ENCODE data around the gene CALML5. TPM values are rescaled to one million over a fixed set of nuclear protein-coding genes. Genes with fewer than 3 reads are reported as not detected.
A peak's percentile ranks its signal among the peaks of the same experiment; 100 is the strongest.

Gene CALML5
- total and polyA plus RNA-seq, 5 experiments from 2014 or later: not detected

- H3K9me3 Mint-ChIP-seq: no peaks in the 10 kb centered on the region
- ATAC-seq: no peak
- POLR2A ChIA-PET: no interaction called here
- H3K27me3 Mint-ChIP-seq: peaks cover 0 to 3% (median 0%) of the 10 kb centered on the region in 5 donors
- no peaks in the 10 kb centered on the region for H3K36me3 Mint-ChIP-seq
- H3K4me3 Mint-ChIP-seq: no peak overlapping the region
- DNase-seq: peak in 1 of 10 donors; percentile 57
- H3K4me1 Mint-ChIP-seq: peaks cover 0 to 2% (median 0%) of the 10 kb centered on the region in 4 donors
- peak overlapping the region in 2 of 10 donors; percentile 65 to 66 for H3K27ac Mint-ChIP-seq
These were observed 31.6 kb upstream of the CALML5 start for GRCh38 chr10:5530846-5531557.

- POLR2A ChIA-PET: no interaction called here
These were observed 31.0 kb upstream of the CALML5 start for GRCh38 chr10:5530412-5530806.

GRCh38 chr10:5529702-5530411 lies 30.5 kb upstream of the CALML5 start:
- Mint-ChIP-seq H3K4me1 (peaks cover 0 to 2% (median 0%) of the 10 kb centered on the region in 4 donors), H3K27ac (no peak overlapping the region), H3K36me3 (no peaks in the 10 kb centered on the region), H3K4me3 (no peak overlapping the region), H3K9me3 (no peaks in the 10 kb centered on the region), H3K27me3 (peaks cover 0 to 3% (median 0%) of the 10 kb centered on the region in 5 donors)
- ATAC-seq (no peak), DNase-seq (peak in 1 of 10 donors; percentile 22)
- POLR2A ChIA-PET: no interaction called here

More at GRCh38 chr10:5530412-5530806, 31.0 kb upstream of the CALML5 start:
- ATAC-seq: no peak
- H3K27ac Mint-ChIP-seq: no peak overlapping the region
- H3K36me3 Mint-ChIP-seq: no peaks in the 10 kb centered on the region
- H3K4me3 Mint-ChIP-seq: no peak overlapping the region
- no peaks in the 10 kb centered on the region for H3K9me3 Mint-ChIP-seq
- H3K27me3 Mint-ChIP-seq: peaks cover 0 to 3% (median 0%) of the 10 kb centered on the region in 5 donors
- peaks cover 0 to 2% (median 0%) of the 10 kb centered on the region in 4 donors for H3K4me1 Mint-ChIP-seq
- peak in 1 of 10 donors; percentile 14 for DNase-seq

DNA sequence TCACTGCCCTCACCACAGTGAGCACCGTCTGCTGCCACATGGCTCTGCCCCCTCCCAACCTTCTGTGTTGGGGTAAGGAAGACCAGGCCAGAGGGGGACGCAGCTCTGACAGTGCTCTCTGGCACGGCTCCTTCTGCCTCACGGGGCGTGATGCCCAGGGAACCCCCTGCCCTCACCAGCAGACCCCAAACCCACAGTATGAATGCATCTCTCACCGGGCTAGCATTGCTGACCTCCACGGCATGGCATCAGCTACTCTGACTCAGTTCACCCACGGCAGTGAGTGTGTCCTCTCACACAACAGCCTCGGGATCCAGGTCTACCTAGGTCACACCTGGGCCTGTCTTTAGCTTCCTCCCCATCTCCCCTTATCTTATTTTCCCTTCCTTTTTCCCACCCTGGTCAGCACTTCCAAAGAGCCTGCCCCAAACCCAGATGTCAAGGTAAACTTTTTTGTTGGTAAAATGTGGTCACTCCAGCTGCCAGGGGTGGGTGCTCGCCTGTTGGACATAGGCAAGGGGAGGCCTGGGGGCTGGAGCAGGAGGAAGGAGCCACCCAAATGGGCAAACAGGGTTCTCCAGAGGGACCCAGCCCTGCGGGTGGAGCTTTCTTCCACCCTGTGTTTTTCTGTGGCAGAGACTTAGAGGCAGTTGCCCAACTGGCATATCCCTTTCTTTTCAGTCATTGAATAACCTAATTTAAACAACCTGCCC lies 29.8 kb upstream of the CALML5 start:
- POLR2A ChIA-PET: interaction anchor here (0.6 kb wide), 1 partner anchor 33 kb away, joined by 3 read pairs; no protein-coding TSS in a partner anchor

GRCh38 chr10:5527332-5528200 lies 28.2 kb upstream of the CALML5 start:
- H3K27ac Mint-ChIP-seq: no peak overlapping the region
- DNase-seq: peak in 1 of 10 donors; percentile 21
- H3K9me3 Mint-ChIP-seq: no peaks in the 10 kb centered on the region
- H3K4me1 Mint-ChIP-seq: peaks cover 0 to 4% (median 0%) of the 10 kb centered on the region in 4 donors
- POLR2A ChIA-PET: interaction anchor here (0.9 kb wide), 1 partner anchor 22 kb away, joined by 3 read pairs; no protein-coding TSS in a partner anchor
- H3K27me3 Mint-ChIP-seq: no peaks in the 10 kb centered on the region
- no peak for ATAC-seq
- no peak overlapping the region for H3K4me3 Mint-ChIP-seq
- no peaks in the 10 kb centered on the region for H3K36me3 Mint-ChIP-seq

More for the DNA sequence above, 29.8 kb upstream of the CALML5 start:
- no peaks in the 10 kb centered on the region for H3K9me3 Mint-ChIP-seq
- DNase-seq: peak in 1 of 10 donors; percentile 21
- H3K4me3 Mint-ChIP-seq: peak overlapping the region in 1 of 10 donors; percentile 26
- H3K27ac Mint-ChIP-seq: no peak overlapping the region
- ATAC-seq: no peak
- peaks cover 0 to 4% (median 0%) of the 10 kb centered on the region in 4 donors for H3K4me1 Mint-ChIP-seq
- peaks cover 0 to 3% (median 0%) of the 10 kb centered on the region in 5 donors for H3K27me3 Mint-ChIP-seq
- no peaks in the 10 kb centered on the region for H3K36me3 Mint-ChIP-seq

GRCh38 chr10:5526691-5527331 lies 27.4 kb upstream of the CALML5 start:
- no peak overlapping the region for H3K27ac Mint-ChIP-seq

DNA sequence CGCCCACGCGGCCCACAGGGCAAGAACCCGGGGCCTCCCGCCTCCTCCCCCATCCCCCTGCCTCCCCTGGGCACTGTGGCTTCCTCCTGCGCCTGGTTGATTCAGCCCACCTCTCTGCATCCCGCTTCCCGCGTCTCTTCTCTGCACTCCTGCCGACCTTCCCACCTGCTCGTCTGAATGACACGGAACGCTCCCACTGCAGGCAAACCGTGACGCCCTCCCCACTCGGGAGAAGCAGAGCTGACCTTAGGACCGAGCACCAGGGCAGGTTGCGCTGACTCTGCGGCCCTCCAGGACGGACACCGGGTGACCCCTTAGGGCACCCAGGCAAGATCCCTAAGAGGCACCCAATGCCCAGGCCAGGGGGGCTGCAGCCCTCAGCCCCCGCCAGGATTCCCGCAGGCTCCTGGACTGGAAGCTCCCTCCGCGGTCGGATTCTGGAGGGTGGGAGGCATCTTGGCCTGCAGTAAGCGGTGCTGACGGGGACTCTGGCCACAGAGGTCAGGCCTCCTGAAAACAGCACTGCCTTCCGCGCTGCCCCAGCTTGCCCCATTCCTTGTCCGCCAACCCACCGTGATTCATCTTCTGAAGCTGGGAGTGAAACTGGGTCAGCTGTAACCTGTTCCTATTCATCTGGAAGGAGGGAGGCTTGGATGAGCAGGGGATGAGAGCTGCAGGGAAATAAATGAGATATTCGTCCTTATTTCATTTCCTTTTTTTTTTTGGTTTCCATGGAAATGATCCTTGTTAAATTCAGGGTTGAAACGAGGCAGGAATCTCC lies 26.4 kb upstream of the CALML5 start:
- POLR2A ChIA-PET: no interaction called here
- Mint-ChIP-seq H3K36me3 (no peaks in the 10 kb centered on the region), H3K27me3 (no peaks in the 10 kb centered on the region), H3K4me1 (peaks cover 0 to 4% (median 0%) of the 10 kb centered on the region in 4 donors), H3K4me3 (no peak overlapping the region), H3K27ac (no peak overlapping the region), H3K9me3 (no peaks in the 10 kb centered on the region)
- peak in 1 of 10 donors; percentile 44 for DNase-seq
- ATAC-seq: no peak

More at GRCh38 chr10:5526691-5527331, 27.4 kb upstream of the CALML5 start:
- ATAC-seq (no peak), DNase-seq (peak in 1 of 10 donors; percentile 45)
- no peaks in the 10 kb centered on the region for H3K36me3 Mint-ChIP-seq
- POLR2A ChIA-PET: interaction anchor here (0.9 kb wide), 1 partner anchor 22 kb away, joined by 3 read pairs; no protein-coding TSS in a partner anchor
- no peaks in the 10 kb centered on the region for H3K27me3 Mint-ChIP-seq
- H3K4me1 Mint-ChIP-seq: peaks cover 0 to 4% (median 0%) of the 10 kb centered on the region in 4 donors
- H3K4me3 Mint-ChIP-seq: no peak overlapping the region
- H3K9me3 Mint-ChIP-seq: no peaks in the 10 kb centered on the region

GRCh38 chr10:5524641-5525560 lies 25.5 kb upstream of the CALML5 start, which contains the start of gene CALML3:
Gene CALML3, plus strand, starts transcription at chr10:5524961. Its CDS starts 125 bp downstream, at chr10:5525086.
- DNase-seq (peak in 1 of 10 donors; percentile 61), ATAC-seq (no peak)
- Mint-ChIP-seq H3K4me3 (no peak within 1 kb of the TSS), H3K9me3 (no peaks in the 10 kb centered on the region), H3K27ac (no peak within 1 kb of the TSS), H3K36me3 (no peaks in the 10 kb centered on the region), H3K27me3 (no peaks in the 10 kb centered on the region), H3K4me1 (peaks cover 0 to 4% (median 0%) of the 10 kb centered on the region in 4 donors)
- POLR2A ChIA-PET: no interaction called here

DNA sequence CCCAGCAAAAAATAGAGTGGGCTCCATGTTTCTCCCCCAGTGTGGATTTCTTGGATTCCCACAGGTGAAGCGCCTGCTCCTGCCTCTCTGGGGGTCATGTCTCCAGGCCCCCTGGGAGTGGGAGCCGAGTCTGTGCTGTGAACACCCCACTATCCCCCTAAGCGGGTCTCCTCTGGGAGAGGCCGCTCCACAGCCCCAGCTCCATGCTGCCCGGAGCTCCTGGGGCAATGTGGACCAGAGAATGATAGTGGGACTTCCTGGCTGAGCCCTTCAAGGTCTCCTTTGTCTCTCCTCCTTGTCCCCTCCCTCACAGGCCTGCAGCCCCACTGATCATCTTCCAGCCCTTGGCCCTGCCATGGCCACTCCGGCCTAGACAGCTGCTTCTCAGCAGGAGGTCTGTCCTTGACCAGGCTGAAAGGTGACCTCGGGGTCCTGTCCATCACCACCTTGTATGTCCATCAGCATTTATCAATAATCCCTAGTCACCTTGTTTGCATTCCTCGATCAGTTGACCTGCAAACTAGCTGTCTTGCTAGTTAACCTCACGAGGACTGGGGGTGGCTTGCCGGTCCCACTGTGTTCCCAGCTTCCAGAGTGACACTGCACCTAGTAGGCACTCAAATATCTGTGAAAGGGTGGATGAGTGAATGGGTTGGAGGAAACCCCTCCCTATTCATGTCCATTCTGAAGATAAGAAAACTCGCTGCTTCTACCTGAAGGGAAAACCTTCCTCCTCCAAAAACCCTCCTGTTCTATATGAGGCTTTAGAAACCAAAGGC lies 24.6 kb upstream of the CALML5 start:
- no peak overlapping the region for H3K4me3 Mint-ChIP-seq
- H3K4me1 Mint-ChIP-seq: peaks cover 0 to 4% (median 0%) of the 10 kb centered on the region in 4 donors
- ATAC-seq (no peak), DNase-seq (peak in 1 of 10 donors; percentile 44)
- peaks cover 0 to 4% (median 0%) of the 10 kb centered on the region in 9 donors for H3K9me3 Mint-ChIP-seq
- H3K27me3 Mint-ChIP-seq: no peaks in the 10 kb centered on the region
- peaks cover 0 to 3% (median 0%) of the 10 kb centered on the region in 3 donors for H3K36me3 Mint-ChIP-seq
- POLR2A ChIA-PET: no interaction called here
- no peak overlapping the region for H3K27ac Mint-ChIP-seq

Data from naive thymus-derived CD8-positive, alpha-beta T cell (primary cell).